22Rv1 (cell line): ENCODE results near the gene LAMA2.

ENCODE experiments used
- H3K27ac ChIP-seq: fragments of 450-650 bp; 2 replicates; pipeline ENCODE4 v1.5.1; 2017
- ZFX ChIP-seq: fragments of 450-650 bp; IDR thresholded peaks from 2 replicates; pipeline ENCODE4 v1.6.1; 2017; ENCODE audit warnings: antibody characterized with exemption, borderline replicate concordance
- TF ChIP-seq, protein P1 (sequence below): fragments of 450-650 bp; IDR thresholded peaks from 2 replicates; pipeline ENCODE4 v1.5.1; 2017; ENCODE audit warnings: mild to moderate bottlenecking

LAMA2 gene

DNA sequence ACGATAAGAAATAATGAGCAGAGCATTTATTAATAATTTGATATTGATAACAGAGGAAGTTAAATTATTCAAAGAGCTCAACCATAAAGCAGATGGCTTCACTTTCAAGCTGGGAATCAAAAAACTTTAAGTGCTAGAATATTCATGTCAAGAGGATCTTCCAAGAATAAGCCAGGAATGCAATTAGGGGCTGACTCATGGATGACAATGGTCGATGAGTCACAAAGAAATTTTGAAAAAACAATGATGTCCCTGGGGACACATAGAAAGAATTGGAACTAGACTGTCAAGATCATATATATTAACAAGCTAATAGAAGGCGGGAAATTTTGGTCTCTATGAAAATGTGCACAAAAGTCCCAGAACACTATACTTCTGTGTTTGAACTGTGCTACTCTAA lies 304.1 kb downstream of the LAMA2 start:
- TF ChIP-seq, protein P1, sequence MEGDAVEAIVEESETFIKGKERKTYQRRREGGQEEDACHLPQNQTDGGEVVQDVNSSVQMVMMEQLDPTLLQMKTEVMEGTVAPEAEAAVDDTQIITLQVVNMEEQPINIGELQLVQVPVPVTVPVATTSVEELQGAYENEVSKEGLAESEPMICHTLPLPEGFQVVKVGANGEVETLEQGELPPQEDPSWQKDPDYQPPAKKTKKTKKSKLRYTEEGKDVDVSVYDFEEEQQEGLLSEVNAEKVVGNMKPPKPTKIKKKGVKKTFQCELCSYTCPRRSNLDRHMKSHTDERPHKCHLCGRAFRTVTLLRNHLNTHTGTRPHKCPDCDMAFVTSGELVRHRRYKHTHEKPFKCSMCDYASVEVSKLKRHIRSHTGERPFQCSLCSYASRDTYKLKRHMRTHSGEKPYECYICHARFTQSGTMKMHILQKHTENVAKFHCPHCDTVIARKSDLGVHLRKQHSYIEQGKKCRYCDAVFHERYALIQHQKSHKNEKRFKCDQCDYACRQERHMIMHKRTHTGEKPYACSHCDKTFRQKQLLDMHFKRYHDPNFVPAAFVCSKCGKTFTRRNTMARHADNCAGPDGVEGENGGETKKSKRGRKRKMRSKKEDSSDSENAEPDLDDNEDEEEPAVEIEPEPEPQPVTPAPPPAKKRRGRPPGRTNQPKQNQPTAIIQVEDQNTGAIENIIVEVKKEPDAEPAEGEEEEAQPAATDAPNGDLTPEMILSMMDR, result no peak
- no peak for TF ChIP-seq ZFX
- no peak overlapping the region for H3K27ac ChIP-seq

DNA sequence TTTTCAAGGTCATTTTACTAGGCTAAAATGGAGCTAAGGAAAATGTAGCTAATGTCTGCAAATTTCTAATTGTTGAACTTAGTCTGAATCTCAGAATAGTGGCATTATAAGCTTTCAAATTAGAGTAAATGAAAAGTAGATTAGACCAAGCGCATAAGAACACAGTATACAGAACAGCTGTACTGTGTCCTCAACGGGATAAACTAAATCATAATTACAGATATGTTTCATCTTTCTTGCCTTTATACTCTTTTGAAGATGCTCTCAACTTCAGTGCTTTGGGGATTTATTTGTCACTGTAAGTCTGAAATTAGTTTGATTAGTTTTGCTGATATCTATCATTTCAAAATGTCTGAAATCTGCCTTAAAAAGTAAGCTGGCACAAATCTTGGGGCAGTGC lies 305.4 kb downstream of the LAMA2 start:
- TF ChIP-seq ZFX, result no peak
- TF ChIP-seq, protein P1, result no peak
- no peak overlapping the region for H3K27ac ChIP-seq

DNA sequence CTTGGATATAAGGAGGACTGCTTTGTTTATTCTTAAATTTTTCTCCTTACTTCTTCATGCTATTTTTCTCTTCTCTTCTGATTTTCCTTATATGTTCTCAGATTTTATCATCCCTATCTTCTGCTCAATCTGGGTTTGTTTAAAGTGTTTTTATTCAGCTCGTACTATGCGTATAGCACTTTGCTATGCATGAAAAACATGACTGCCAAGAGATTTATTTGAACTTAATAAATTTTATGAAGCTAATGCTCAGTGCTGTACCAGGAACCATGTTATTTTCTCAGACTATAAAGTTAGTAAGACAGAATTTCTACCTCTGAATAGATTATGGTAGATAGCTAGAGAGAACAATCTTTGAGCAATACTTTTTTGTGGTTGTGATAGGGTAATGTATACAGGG lies 305.9 kb downstream of the LAMA2 start:
- H3K27ac ChIP-seq, result no peak overlapping the region
- TF ChIP-seq, protein P1, result no peak
- TF ChIP-seq ZFX, result no peak

DNA sequence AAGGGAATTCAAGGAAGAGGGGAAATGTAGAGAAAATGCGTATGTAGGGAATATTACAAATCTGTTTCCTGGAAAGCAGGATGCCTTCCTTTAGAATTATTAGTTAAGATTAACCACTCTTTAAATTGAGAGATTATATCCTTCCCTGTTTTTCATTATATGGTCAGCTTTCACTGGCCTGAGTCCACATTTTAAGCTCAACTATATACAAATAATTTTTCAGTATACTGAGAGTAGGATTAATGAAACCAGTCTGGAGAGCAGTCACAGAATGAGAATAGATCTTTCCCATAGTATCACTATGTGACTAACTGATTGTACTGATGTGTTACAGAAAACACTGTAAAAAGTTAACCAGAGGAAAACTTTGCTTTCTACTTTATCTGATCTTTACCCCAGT lies 306.3 kb downstream of the LAMA2 start:
- no peak overlapping the region for H3K27ac ChIP-seq
- TF ChIP-seq ZFX, result no peak
- TF ChIP-seq, protein P1, result no peak

DNA sequence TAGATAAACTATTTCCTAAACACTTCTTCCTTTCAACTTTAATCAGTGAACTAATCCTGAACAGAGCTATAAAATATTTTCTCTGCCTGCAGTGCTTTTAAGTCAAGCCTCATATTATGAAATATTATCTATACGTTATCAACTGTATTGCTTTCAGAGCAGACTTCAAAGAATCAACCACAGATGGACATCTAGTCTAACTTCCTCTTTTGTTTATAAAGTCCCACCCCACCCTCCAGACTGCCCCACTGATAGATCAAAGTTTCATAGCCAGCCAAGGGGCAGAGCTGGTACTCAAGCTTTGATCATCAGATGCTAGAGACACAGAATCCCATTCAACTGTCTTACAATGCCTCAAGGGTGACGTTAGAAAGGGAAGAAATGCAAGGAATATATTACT lies 308.3 kb downstream of the LAMA2 start:
- TF ChIP-seq ZFX, result no peak
- TF ChIP-seq, protein P1, result no peak
- no peak overlapping the region for H3K27ac ChIP-seq

DNA sequence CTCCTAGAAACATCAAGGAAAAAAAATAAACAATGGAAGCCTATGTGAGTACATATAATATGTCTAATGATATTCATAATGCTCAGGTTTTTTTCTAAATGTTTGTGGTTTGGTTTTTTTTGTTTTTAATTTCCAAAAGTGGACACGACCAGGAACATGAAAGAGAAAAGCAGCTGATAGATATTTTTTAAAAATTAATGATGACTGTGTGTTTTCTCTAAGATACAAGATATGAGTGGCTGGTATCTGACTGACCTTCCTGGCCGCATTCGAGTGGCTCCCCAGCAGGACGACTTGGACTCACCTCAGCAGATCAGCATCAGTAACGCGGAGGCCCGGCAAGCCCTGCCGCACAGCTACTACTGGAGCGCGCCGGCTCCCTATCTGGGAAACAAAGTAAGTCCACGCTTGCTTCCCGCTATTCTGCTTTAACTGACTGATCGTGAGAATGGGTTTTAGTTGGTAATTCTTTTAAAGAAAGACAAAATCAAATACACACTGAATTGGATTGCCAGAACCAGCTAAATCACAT lies 309.6 kb downstream of the LAMA2 start:
- no peak for TF ChIP-seq ZFX
- TF ChIP-seq, protein P1, result no peak
- H3K27ac ChIP-seq, result no peak overlapping the region

DNA sequence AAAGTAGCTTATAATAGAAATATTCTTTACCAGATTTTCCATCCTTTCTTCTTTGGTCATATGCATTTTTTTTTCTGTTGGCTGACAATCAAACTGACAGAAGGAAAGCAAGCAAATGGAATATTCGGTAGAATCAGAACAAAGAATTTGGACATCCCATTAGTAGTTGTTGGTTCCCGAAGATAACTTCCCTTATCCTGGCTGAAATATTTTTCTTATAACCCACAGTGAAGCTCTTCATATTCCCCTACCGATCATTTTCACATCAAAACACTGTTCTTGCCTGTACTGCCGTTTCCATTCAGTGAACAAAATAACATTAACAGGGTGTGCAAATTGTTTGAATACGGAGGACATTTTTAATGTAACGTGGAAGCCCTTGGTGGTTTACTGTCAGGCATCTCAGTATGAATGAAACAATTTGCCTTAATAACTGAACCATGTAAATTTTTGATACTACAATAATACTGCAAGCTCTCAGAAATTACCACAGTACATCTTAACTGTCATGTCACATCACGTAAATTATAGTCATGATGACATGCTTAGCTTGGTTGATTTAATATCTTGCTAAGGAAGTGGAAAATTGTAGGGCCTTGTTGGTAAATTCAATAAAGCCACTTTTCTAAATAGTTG lies 311.5 kb downstream of the LAMA2 start:
- H3K27ac ChIP-seq, result no peak overlapping the region
- no peak for TF ChIP-seq ZFX
- TF ChIP-seq, protein P1, result no peak
